Measurements from ENCODE around the gene APBA2.

The APBA2 gene

DNA sequence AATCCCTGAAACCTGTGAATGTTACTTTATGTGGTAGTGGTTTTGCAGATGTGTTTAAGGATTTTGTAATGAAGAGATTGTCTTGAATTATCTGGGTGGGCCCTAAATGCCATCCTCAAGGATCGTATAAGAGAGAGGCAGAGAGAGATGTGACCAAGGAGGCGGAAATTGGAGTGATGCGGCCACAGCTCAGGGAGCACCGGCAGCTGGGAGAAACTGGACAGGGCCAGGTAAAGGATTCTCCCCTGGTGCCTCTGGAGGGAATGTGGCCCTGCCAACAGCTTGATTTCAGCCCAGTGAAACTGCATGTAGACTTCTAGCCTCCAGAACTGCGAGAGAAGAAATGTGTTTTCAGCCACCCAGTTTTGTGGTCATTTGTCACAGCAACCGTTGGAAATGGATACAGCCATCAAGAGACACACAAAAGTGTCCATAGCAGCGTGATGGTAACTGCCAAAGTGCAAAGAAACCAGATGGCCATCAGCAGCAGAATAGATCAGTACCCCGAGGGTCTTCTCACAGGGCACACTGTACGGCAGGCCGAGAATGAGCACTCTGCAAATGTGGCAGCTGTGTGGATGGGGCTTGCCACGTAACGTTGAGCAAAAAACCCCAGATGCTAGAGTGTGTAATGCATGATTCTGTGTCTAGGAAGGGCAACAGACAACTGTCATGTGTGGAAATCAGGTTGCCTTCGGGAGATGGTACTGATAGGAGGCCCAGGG lies 12.2 kb downstream of the APBA2 start:
- no peak for DNase-seq

DNA sequence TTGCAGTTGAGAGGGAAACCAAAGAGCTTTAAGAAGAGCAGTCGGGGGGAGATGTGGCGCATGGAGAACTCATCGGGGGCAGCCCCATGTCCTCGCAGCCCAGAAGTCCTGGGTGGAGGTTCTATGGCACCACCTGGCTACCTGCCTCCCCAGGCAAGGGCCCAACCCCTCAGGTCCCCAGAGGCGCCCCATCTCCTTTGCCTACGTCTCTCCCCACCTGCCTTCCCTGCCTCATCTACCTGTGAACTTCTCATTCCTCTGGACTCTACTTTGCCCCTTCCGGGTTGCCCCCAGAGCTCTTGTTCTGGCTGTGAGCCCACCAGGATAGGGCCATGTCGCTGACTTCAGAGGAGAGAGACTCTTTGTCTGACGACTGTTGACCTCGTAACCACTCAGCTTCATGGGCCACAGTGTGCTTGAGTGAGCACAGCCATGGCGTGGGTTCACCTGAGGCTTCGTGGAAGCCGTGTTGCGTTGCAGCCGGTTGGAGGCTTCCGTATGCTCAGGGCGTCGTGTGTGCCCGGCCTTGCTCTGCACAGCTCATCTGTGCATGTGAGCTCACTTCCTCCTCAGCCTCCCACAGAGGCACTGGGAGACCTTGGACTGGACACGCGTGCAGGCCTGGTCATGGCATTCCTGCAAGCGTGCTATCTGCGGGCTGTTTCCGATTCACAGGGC lies 13.4 kb downstream of the APBA2 start:
- no peak for DNase-seq

DNA sequence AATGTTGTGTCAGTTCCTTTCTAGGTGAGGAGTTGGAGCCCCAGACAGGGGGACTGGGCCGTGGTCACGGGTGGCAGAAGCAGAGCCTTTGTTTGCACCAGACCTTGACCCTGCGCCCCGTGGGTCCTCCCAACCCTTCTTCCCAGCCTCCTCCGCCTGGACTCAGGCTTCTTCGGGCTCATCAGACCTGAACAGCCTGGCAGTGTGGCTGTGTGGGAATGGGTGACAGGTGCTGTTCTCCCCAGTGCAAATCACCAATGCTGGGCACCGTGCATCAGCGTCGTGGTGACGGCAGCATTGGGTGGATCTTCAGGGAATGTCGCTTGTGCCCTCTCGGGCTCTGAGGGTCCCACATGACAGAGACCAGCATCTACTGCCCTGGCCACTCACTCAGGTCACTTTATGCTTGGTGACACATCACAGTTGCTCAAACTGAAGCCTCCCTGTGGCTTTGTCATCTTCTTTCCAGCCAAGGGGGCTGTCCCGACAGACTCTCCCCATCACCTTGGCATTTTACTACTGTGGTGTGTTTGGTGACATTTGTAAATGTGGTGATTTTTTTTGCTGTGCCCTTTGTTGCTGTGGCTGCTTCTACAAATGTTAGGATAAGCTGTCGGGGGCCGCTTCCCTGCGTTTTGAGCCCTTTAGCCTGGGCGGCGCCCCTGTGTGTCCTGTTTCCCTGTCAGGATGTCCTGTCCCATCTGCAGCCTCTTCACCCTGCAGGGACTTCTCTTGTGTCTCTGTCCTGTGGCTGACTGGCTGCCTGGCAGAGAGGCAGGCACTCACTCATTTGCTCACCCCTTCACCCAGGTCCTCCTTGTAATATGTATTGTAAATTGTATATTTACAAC lies 14.5 kb downstream of the APBA2 start:
- no peak for DNase-seq

DNA sequence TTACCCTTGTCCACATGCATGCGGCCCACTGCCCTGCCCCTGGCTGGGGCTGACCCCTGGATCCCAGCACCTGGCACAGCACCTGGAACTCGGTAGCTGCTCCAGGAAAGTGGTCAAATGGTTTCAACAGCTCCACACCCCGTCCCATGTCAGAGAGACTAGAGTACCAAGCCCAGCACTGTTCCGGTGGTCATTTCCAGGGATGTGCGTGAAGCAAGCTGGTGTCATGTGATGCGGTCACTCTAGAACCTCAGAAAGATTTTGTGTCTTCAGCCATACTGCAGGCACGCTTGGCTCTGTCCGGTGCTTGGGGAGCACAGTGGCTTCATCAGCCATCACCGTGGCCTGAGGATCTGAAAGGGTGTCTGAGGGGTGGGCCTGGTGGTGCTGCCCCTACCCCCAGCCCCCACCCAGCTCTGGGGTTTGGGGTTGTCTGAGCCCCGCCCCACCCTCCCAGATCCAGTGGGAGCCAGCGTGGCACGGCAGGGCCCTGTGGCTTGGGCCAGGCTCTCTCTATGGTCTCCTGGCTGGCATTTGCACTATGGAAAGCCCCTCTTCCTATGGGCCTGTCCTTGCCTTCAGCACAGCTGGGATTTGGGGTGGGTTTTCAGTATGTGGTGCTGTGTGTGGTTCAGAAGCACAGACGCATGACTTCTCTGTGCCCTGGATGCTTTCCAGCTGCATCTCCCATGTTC lies 15.3 kb downstream of the APBA2 start:
- no peak for DNase-seq

DNA sequence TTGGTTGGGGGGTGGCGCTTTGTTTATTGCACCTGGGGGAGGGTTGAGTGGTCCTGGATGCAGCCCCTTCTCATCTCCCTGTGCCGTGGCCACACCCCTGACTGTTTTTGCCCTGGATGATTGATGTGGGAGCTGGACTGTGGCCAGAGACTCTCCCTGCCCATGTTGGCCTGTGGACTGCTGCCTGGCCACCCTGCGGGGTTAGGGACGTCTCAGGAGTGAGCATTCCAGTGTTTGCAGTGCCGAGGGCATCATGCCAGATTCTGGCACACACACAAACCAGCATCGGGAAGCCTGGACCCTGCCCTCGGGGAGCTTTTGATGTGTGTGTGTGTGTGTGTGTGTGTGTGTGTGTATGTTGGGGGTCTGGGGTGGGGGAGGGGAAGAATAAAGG lies 15.8 kb downstream of the APBA2 start:
- DNase-seq, result no peak

DNA sequence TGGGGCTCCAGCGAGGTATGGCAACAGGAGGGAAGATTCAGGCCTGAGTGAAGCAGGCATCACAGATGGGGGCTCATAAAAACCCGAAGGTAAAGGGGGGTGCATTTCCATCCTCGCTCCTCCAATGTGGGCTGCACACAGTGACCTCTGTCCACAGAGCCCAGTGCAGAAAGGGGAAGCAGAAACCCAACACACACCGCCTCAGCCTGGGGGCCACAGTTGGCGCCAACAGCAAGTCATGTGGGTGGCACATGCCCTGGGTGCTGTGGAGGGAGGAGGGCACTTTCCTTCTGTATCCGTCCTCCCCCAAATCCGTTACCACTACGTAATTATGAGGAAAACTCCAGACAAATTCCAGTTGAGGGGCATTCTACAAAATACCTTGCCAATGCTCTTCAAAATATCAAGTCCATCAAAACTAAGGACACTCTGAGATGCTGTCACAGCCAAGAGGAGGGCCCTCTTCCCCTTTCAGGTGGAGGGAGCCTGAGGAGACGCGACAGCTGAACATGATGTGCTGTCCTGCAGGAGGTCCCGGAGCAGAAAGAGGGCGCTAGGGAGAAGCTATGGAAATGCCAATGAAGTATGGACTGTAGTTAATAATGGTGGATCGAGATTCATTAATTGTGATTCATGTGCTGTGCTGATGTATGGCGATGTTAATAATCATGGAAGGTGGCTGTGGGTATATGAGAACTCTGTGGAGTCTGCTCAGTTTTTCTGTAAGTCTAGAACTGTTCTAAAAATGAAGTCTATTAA lies 16.4 kb downstream of the APBA2 start:
- no peak for DNase-seq

DNA sequence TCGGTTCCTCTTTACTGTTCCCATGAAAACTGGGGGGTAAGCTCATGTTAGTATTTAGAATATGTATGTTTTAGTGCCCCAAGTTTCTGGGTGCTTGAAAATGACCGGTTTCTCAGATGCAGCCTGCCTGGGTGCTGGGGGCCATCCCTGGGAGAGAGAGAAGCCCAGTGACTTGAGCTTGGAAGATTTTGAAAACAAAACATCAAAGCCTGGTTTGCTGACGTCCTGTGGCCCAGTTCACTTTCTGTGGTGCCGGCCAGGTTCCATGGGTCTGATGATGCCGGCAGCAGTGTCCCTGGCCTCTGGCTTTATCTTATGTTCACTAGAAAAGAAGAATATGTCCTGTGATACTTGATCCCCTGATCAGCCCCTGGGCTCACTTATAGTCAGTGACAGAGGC lies 17.1 kb downstream of the APBA2 start:
- DNase-seq, result no peak

DNA sequence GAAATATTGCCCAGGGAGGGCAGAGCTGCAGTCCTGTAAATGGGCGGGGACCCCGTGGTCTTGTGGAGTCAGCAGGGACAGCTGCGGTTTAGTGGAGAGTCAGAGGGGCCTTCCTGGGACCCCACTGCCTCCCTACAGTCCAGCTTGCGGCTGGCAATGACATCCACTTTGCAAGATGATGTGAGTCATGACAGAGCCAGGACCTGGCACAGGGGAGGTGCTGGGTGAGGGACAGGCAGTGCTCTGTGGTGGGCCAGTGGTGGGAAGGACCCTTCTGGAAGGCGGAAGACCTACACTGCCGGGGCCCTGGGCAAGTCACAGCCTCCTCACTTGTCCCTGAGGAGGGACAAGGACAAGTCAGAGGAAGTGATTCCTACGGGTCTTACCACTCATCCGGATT lies 17.8 kb downstream of the APBA2 start:
- DNase-seq, result no peak

DNA sequence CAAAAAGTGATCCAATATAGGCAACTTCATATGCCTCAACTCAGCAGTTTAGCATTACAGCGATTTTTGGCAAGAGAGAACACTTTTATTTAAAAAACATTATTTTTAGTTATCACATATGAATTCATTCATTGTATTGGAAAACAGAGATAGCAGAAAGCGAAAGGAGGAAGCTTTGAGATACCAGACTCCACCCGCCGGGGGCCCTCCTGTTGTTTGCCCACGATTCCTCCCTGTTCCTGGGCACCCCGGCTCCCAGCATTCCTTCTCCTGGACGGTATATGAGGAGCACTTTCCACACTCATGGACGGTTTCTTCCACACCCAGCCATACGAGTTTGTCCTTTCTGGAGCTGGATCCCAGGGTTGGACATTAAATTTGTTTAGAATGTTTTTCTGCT lies 18.2 kb downstream of the APBA2 start:
- DNase-seq, result no peak

DNA sequence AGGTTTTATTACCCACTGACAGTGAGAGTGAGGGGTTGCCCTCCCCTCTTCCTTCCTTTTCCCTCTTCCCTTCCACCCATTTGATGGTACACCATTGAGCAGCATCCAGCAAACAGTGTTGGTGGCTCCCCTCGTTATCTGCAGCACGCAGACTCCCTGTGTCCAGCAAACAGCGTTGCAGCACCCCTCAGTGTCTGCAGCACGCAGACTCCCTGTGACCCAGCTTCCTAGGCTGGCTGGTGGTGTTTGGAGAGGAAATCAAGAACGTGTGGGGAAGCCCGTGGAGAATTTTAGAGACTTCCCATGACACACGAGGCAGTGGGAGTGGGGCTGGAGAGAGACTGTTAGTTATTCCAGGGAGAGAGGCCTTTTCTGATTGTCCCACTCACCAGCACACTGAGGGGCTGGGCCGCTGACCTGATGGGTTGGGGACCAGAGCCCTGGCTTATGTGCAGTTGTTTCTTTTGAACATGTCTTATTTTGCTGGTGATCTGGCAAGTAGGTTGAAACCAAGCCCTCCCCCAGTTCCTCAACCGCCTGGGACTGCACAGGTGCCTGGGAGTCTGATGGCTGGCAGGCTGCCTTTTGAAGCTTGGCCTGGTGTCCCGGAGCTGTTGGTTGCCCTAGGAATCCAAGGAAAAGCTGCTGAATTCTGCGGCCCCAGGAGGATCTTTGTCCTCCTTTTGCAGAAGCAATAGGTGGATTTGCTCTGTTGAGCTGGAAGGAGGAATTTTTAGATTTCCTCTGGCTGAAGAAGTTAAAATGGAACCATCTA lies 19.0 kb downstream of the APBA2 start:
- no peak for DNase-seq

DNA sequence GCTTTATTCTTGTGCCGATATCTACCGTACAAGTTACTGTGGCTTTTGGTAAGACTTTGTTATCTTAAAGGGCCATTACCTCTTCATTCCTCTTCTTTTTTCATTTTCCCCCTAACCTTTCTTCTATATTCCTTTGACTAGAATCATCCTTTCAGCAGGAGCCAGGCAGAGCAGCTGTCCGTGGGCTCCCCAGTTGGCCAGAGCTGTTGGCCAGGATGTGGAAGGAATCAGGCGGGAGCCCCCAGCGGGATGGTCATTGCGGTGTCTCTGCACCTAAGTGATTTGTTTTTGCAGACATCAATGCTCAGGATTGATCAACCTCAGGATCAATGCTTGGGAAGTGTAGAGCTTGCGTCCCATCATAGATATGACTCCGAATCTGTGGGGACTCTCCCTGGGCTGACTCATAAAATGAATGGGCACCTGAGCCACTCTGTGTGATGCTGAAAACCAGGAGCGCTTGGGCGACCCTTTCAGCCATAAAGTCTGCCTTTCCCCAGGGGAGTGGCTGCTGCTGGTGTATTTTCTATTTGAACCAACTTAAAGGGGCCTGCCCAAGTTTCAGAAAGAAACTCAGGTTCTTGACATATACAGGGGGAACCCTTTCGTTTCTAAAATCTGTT lies 21.7 kb downstream of the APBA2 start:
- DNase-seq, result no peak

DNA sequence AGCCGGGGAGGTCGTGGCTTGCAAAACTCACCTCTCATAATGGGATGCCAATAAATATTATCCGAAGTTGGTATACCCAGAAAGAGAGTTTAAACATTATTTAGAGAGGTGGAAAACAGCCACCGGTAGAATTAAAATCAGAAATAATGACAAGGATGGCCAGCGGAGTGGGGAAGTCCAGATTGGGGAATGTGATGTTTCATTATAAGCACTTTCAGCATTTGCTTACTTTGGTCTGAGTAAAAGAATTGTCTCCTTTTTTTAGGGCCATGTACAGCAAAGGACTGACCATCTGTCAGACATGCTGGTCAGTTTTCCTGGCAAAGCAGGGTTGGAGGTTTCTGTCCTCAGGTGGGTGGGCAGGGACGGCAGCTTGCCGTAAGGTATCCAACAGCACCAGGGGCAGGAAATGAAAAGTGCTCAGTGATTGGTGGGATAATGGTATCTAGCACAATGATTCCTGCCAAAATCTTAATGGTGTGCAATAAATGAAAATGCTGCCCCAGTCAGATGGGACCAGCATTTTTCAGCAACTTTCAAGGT lies 24.3 kb downstream of the APBA2 start:
- no peak for DNase-seq

DNA sequence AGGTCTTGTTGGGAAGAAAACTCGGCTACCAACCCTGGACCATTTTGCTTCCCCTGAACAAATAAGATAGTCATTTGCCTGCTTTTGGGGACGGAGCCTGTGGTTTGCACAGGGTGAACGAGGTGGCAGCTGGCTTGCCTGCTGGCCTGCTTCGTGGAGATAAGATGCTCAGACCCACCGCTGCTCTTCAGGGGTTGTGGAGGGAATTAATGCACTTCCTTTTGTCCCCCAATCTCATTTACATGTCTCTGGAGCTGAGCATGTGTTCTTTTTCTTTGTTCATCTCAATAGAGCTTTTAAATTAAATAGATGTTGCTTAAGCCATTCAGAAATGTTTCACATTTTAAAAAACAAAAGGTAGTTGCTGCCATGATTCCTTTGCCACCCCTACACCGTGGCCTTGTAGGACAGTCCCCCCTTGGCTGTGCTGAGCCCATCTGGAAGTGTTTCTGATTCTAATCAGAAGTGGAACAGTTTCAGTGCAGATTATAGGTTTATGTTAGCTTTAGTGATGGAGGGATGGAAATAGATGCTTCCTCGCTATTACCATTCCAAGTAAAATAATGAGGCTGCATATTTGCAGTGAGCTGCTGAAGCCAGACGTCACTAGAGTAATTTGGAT lies 25.6 kb downstream of the APBA2 start:
- DNase-seq, result no peak

DNA sequence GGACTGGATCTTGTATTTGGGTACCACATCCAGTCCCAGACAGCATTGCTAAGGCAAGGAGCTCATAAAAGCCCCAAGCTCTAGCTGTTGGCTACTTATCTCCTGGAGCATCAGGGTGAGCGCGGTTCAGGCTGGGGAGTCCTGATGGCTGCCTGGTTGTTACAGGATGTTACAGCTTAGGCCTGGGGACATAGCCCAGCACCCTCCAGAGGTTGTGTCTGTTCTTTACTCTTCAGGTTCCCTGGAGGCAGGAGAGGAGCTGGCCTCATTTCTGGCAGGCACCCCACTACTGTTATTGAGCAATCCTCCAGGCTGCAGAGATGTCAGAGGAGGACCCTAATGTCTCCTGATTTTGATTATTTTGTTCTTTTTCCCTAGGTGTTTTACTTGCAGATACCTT lies 26.6 kb downstream of the APBA2 start:
- DNase-seq, result no peak

DNA sequence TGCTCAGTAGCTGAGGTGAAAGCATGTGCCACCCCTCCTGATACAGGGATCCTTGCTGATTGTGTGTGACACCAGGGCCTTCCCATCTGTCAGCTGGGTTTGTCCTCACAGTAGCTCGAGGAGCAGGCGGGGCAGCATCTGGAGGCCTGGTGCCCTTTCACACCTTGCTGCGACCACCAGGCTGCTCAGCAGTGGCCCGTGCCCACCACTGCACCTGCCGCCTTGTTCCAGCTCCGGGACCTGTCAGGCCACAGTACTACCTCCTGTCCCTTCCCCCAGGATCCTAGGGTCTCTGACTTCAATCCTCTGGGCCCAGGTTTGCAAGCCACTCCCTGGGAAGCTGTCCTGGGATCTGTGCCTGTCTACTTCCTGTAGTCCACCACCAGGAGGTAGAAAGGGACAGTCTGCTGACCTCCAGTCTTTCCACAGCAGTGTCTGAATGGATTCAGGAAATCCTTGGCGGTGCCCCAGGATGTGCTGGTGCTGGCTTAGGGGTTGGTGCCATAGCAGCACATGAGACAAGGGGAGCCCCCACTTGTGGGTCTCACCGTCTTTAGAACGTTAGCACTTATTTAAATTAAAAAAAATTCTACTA lies 27.5 kb downstream of the APBA2 start:
- DNase-seq, result no peak

DNA sequence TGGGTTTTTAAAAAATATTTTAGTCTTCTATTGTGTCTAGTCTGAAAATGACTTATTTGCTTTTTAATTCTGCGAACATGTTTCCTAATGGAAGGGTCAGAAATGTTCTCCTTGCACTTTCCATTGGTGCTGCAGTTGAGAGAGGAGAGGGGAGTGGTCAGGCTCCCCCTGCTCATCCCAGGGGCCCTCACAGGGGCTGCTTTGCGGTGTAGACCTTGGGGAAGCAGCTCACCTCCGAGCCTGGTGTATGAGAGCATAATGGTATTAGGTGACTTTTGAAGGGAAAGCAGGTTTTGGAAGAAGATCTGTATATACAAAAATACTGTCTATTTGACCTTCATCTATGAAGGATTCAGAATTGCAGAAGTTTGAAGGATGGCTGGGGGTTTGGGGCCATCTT lies 28.3 kb downstream of the APBA2 start:
- DNase-seq, result no peak

DNA sequence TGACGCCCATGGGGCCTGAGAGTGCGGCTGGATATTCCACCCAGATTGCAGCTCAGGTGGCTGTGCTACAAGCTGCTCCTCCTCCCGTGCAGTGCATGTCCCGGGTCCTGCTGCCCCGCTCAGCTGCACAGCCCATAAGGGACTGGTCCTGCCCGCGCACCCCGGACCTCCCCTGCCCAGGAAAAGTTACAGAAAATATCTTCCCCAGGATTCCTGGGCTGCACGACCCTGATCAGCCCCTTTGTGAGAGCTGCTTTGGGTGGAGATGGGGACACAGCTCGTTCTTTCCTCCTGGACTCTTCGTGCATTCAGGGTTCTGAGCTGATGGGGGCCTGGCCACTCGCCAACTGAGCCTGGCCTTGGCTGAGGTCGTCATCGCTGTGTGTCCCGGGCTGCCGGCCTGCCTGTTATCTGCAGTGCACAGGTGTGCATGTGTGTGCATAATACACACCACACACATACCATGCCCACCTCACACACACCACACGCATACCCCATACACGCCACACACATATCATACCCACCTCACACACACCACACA lies 28.8 kb downstream of the APBA2 start:
- no peak for DNase-seq

DNA sequence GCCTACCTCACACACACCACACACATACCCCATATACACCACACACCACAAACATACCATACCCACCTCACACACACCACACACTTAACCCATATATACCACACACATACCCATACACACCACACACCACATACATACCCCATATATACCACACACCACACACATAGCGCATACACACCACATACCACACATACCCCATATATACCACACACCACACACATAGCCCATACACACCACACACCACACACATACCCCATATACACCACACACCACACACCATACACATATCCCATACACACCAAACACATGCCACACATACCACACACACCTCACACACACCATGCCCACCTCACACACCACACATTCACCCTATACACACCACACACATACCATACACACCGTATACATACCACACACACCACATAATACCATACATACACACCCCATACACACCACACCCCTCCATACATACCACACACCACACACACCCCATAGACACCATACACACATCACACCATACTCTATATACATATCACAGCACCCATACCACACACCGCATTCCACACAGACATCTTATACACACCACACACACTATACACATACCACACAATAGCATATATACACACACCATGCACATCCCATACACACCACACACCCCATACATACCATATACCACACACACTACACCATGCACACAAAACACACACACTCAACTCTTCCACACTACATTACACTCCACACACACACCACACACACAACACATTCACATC lies 29.5 kb downstream of the APBA2 start:
- no peak for DNase-seq

DNA sequence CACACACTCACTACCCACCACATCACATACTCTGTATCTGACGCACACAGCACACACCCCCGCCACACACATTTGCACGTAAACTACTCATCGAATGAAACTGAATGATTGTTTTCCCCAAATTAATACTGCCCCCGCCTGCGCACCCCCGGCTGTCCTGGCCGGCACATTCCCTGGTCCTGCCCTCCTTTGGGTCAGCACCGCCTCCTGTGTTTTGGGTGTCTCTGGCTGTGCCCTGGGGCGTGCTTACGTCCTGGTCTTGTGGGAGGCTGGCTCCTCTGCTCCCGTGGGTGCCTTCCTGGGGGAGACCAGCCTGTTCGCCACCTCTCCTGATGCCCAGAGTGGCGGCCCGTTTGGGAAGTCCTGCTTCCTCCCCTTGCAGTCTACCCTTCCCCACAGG lies 30.2 kb downstream of the APBA2 start:
- no peak for DNase-seq
